GM11168 (cell line): ENCODE data around the gene MACROD2.
"Not testable (repeated sequence)": the region's sequence is repeated elsewhere in the genome, so short reads cannot be mapped to it uniquely, and the experiment has no call there.

Source experiments
- in situ Hi-C: fragments of 300-500 bp; cut with MboI; formaldehyde crosslinking; loops from one replicate; pipeline ENCODE4 v1.12.0; 2022; ENCODE audit warnings: low sequenced_read_pairs; ENCODE audit not compliant: unreplicated experiment

Gene MACROD2

DNA sequence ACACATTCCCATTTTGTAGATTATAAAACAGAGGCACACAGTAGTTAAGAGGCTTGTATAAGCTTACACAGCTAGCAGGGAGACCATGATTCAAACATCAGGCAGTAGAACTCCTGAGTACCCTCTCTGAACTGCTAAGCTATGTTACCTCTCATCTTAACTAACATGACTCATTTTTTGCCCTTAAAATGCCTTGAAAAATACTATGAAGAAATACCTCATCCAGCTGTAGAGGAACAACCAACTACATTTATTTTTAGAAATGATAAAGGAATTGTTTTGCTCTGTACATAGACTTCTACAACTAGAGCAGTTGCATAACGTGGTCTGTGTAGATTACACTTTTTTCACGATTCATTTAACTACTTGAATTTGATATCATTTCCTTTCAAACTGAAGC is 240.0 kb downstream of the MACROD2 start:
- in situ Hi-C loops: no loop called here

DNA sequence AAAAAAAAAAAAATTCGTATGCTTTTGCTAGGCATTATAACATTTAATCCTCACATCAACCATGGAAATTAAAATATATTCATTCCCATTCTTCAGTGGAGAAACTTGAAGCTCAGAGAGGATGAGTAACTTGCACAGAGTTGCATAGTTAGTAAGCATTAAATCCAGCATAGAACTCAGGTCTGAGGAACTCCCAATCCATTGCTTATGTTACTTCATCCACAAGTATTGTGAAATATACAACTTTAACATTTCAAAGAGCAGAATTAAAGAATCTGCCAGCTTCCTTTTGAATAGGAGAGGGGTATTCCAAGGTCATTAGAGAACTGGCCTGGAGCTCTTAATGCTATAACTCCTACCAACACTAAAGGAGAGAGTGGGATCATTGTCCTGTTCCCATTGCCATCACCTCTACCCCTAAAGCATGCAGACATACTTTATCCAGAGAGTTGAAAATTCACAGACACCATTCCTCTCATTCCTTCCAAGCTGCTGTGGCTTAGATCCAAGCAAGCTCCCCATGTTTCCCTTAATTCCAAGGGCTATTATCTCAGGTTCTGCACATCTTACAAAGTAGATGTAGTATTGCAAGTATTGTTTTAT is 250.2 kb downstream of the MACROD2 start:
- in situ Hi-C loops: no loop called here

DNA sequence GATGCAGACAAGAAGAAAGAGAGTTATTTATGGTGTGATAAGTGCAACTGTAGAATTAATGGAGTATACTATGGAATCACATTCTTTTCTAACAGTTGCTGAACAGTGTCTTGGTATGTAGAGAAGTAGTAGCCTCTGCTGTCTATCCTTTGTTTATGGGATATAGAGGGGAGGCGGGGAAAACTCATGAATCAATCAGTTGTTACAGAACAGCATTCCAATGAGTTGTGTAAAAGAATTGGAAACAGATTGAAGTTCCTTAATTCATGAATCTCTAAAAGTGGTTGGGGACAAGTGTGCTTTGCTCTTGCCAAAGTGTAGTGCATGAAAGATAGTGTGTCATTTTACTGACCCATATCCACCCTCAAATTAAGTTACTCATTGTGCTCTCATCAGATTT is 264.4 kb downstream of the MACROD2 start:
- in situ Hi-C loops: no loop called here

DNA sequence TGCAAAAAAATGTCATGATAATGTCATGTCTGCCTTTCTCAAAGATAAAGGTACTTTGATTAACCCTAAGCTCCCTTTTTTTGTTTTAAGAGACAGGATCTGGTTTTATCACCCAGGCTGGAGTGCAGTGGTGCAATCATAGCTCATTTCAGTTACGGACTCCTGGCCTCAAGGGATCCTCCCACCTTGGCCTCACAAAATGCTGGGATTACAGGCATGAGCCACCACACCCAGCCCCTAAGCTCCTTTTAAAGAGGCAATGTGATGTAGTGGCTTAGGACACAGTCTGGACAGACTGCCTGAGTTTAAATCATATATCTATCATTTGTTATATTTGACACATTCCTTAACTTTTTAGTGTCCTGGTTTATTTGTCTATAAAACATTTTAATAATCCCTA is 265.1 kb downstream of the MACROD2 start:
- in situ Hi-C loops: no loop called here

DNA sequence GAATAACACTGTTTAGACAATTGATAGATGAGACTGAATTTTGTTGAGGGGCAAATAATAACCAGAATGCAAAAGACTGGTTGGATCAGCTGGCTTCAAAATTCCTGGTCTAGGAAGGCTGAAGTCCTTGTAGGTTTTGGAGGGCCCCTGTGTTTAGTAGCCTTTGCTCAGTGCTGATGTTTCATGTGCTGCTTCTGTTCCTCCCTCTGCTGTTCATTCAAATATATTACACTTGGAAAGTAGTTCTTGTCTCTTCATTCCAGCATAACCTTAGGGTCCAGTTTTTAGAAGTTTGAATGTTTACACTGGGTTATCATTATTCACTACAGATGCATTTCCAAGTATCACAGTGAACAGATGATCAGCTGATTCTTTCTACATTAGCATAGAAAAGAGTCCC is 269.6 kb downstream of the MACROD2 start:
- in situ Hi-C loops: no loop called here

DNA sequence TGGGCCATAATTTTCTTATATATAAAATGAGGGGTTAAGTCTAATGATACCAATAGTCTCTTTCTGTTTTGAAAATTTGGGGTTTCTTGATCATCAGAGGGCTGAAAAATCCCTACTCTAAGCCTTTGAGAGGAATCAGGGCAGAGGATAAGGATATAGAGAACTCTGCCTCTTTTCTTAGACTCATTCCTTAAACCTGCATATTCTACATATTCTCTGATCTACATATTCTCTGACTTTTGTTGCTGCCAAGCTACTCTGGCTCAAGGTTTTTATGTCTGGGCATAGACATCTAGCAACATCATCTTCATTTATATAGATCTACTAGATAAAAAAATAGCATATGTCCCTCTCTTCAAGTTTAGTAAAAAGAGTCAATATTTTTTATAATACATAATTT is 270.9 kb downstream of the MACROD2 start:
- in situ Hi-C loops: no loop called here

DNA sequence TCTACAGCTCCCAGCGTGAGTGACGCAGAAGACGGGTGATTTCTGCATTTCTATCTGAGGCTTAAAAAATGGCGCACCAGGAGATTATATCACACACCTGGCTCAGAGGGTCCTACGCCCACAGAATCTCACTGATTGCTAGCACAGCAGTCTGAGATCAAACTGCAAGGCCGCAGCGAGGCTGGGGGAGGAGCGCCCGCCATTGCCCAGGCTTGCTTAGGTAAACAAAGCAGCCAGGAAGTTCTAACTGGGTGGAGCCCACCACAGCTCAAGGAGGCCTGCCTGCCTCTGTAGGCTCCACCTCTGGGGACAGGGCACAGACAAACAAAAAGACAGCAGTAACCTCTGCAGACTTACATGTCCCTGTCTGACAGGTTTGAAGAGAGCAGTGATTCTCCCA is 275.4 kb downstream of the MACROD2 start:
- in situ Hi-C loops: not testable (repeated sequence)

DNA sequence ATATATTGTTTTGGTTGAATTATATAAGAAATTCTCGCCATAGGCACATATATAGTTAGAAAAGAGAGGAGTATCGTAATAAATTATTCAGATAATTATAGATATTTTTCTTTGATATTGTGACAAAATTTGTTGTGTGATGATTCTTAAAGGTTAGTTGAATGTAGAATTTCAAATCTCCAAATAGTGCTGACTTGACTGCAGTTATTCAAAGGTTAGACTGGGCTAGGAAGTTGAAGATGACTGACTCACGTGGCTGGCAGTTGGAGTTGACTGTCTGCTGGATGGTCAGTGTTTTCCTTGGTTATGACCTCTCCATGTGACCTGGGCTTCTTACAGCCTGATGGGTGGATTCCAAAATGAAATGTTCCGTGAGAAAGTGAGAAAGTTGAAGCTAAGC is 286.8 kb downstream of the MACROD2 start:
- in situ Hi-C loops: no loop called here

DNA sequence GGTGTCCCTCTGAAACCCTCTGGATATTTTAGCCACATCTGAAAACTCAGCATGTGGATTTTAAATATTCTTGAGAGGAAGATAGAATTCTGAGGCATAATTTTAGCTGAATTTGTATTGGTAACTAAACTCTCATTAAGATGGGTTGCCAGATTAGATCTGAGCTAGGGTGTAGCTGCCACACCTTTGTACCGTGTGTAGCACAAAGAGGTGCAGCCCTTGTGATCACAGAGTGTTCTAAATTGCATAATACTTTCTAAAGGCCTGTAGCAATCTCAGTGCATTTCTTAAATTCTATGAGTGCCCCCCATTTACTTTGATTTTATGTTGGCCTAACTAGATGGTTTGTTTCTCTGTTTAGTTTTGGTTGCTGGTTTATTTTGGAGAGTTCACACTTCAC is 289.1 kb downstream of the MACROD2 start:
- in situ Hi-C loops: no loop called here

DNA sequence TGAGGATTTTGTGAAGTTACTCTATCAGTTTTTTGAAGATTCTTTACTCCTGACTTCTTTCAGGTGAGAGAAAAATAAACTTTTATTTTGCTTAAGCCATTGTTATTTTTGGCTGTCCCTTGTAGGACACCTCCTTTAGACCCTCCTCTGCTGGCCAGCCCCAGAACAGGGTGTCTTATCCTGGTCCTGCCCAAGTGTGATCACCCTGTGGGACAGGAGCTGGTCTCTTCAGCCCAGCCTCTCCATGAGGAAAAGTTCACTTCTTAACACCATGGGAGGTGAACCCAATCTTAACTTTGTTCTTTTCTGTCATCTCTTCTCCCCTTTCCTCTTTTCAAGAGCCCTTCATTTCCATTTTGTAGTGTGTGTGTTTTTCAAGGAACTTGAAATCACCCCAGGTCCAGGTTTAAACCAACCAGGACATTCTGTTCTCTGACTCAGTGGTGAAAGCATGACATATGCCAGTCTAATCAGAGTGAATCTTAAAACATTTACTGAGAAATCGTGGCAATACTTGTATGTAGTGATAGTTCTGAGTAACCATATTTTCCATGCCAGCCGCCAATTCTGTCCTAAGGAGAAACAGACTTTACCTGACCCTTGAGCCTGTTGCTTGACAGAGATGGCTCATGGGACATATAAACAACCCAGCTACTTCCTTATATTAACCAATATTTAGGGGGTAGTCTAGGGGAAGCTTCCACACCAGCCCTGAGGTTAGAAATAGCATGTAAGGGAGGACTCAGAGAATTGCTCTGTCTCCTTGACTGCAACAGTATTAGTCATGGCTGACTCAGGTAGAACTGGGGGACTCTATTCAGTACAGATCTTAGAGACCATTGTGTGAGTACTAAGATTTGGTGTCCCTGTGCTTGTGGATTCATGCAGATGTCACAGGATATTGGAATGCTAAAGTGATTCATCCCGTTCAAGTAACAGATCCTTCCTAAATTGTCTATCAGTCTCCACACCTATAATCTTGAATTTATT is 293.3 kb downstream of the MACROD2 start:
- in situ Hi-C loops: no loop called here

DNA sequence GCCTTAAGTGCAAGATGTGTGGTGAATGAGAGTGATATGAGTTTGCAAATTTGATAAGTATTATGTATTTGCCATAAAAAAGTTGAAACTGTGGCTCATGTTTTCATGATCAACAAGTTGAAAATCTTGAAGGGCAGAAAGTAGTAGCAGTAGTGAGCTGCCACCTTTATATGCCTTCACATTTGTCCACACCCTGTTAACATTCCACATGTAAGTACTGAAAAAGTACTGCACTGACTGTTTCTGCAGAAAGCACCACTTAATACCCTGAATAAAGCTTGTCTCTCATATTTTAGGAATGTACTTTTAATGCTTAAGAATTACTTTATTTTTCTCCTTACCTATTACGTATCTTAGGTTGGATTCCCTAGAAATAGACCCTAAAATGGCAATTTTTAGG is 296.2 kb downstream of the MACROD2 start:
- in situ Hi-C loops: no loop called here

DNA sequence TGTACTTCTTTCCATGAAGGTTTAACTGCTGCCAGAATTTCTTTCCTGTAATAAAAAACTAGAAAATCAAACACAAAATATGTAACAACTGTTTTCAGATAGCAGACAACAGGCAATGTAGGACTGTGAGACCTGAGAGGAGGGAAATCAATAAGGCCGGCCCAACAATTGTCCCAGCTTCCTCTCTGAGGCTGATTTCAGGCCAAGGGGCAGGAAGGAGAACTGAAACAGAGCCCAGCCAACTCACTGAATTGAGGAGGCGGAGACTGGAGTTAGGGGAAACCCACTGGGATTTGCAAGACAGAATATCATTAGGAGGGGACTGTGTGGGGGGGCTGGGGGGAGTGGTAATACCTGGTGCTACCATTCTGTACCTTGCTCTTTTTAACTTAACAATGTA is 299.9 kb downstream of the MACROD2 start:
- in situ Hi-C loops: no loop called here

DNA sequence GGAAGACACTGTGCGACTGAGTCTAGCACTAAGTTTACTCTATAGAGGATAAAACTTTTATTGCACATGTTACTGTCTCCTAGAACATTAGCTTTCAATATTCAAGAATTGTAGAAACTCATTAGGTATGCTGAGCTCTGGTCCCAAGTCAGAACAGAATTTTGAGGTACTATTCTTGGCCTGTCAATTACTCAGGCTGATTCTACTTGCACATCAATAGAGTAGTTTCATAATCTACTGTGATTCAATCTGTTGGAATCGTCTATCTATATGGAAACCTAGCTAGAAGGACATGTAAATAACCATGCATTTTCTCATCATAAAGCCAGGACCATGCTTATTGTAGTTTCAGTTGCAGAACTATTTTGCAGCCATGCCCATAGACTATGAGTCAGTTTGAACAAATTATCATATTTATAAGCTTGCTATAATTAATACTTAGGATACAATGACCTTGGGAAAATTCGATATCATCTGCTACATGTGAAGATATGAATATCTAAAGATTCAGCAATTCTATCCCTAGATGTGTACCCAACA is 300.5 kb downstream of the MACROD2 start:
- in situ Hi-C loops: no loop called here

DNA sequence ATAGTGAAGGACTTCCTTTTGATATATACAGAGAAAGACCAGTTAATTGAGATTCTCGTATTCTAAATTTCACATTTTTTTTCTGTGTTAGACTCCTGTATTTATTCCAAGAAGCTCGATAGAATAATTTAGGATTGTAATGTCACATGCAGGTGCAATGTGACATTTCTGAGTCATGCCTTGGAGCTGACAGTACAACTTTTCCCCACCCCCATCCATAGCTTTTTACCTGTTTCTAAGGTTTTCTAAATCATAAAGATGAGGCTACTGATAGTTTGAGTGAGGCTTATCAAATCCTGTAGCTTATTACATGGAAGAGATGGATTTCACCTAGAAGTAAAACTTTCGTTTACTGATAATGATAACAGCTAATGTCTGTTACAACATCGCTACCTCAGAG is 304.5 kb downstream of the MACROD2 start:
- in situ Hi-C loops: no loop called here

DNA sequence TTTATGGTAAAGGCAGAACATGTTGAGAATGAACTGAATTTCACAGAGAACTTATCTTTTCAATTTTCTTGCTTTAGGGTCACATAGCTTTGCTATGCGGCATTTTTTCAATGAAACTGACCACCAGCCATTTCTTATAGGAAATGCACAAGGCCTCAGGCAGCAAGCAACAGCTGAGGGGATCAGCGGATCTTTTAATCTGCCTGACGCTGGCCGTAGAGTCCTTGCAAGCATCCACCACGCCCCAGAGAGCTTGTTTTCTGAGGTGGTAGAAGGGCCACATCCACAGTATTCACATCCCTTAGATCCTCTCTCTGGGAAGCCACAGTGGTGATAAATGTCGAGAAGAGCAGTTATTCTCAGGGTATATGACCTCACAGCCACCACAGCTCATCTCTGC is 307.8 kb downstream of the MACROD2 start:
- in situ Hi-C loops: no loop called here

DNA sequence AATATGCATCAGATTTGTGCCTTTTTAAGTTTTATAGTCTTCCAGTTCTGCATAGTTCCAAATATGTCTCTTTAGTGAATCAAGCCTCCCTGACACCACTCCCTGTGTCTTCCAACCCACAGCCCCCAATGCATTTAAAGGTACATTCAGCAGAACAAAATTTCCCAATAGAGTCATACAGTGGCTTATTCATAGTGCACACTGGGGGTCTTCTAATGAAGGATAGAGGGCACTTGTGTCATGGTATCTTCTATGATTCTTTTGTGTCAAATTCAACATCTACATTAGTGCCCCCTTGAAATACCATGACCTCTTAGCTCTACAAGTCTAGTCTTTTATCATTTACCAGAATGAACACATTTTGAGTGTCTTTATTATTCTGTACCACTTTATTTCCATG is 308.3 kb downstream of the MACROD2 start:
- in situ Hi-C loops: no loop called here

DNA sequence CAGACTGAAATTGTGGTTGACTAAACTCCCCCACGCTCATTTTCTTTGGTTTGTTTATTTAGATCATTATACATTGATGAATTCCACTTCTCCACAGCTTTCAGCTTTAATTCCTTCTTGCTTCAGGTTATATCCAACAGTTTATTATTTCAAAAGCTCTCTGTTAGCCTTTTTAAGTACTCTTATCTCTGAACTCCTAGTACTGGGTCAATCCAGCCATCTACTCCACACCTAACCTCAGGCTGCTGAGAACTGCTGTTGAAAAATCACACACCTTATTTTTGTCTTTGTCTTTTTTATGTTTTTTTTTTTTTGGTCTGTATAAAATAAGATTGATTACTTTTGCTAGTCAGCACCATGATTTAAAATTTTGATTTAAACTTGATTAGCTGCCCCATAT is 309.2 kb downstream of the MACROD2 start:
- in situ Hi-C loops: no loop called here

DNA sequence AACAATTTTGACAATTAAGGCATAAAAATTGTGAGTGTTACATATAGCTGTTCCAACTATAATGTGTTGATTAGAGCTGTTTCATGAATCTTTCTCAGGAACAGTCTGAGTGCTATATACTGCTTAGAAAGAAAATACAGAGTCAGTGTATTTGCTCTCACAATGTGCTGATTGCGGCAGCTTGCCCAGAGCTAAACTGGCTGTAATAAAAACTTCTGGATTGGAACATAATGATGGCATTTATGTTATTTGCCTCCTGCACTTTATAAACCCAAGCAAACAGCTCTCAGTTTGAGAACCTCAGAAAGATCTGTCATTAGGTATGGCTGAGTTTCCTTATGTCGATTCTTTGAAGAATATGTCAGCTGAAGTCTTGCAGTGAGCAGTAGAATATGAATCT is 312.6 kb downstream of the MACROD2 start:
- in situ Hi-C loops: no loop called here

DNA sequence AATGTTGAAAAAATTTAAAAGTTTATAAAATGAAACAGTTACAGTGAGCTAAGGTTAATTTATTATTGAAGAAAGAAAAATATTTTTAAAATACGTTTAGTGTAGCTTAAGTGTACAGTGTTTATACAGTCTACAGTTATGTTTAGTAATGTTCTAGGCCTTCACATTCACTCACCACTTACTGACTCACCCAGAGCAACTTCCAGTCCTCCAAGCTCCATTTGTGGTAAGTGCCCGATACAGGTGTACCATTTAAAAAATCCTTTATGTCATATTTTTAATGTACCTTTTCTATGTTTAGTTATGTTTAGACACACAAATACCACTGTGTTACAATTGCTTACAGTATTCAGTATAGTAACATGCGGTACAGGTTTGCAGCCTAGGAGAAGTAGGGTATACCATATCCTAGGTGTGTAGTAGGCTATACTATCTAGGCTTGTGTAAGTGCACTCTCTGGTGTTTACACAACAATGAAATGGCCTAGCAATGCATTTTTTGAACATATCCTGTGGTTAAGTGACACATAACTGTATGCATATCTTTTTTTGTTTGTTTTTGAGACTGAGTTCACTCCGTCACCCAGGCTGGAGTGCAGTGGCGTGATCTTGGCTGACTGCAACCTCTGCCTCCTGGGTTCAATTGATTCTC is 315.8 kb downstream of the MACROD2 start:
- in situ Hi-C loops: no loop called here

DNA sequence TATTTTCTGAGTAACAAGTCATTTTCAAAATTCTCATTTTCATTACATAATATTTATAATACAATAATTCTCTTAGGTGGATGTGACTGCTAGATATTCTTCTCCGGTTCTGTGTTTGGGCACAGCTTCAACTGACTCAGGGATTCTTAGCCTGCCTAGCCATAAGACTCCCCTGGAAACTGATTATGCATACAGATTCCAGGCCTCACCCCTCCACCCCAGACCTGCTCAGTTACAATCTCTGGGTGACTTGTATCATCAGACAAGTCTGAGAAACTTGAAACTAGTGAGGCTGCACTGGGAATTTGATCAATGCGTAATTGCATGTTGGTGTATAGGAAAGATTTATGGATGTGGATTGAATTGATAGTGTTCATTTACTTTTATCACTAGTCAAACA is 316.7 kb downstream of the MACROD2 start:
- in situ Hi-C loops: no loop called here
